Measurements from ENCODE around the gene OR11A1.

Gene OR11A1

DNA sequence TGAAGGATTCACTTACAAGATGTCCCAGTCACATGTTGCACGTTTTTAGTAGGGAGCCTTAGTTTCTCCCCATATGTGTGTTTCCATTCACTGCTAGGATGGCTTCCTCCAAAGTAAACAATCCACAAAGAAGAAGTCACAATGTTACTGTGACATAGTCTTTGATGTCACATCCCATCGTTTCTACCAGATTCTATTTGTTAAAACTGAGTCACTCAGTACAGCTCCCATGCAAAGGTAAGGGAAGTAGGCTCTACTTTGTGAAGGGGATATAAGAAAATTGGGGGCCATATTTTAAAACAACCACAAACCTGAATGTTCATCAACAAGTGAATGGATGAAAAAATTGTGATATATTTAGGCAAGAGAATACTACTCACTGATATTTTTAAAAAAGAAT is at the start of gene OR11A1, which contains the start of gene OR2H1:
TSS of gene OR11A1 (minus strand) at position 101 of the 400 bp plus-strand sequence. CDS start 29,430 bp downstream, outside the sequence.
TSS of gene OR2H1 (plus strand) at position 185 of the 400 bp plus-strand sequence. CDS start 4,615 bp downstream, outside the sequence.
- no peak for DNase-seq (ENCODE audit: low read depth, low spot score)

GRCh38 chr6:29506446-29507067 is 49.7 kb upstream of the OR11A1 start:
- DNase-seq (ENCODE audit: low read depth, low spot score): no peak

GRCh38 chr6:29505808-29506207 is 48.9 kb upstream of the OR11A1 start:
- DNase-seq (ENCODE audit: low read depth, low spot score): no peak

DNA sequence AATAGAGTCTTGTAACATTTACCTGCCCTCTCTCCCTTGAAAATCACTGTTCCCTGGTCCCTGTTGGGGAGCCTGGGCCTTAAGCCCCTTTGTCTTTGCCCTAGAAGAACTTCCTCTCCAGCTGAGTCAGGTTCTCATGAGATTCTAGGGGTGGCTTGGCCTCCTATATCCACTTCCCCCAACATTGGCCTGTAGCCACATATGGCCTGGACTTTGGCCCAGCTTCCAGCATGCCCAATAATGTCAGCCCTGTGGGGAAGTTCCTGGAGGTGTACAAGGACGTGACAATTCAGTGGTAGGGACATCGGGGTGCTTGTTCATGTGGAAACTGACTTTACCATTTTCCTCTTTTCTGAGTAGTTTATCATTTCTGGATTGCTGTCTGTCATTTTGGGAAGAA is 48.1 kb upstream of the OR11A1 start:
- no peak for DNase-seq (ENCODE audit: low read depth, low spot score)

DNA sequence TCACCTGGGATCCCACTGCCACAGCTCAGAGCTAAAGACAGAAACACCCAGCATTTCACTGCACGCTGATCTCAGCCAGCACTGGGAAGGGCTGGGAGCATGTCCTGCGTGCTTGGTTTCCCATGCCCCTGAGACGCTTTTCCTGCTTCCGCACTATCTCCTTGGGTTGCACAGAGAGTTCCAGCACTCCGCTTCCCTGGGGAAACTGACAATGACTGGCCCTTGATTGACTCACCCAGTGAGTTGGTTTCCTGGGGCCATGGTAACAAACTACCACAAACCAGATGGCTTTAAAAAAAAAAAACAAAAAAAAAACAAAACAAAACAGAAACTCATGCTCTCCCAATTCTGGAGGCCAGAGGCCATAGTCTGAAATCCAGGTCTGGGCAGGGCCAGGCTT is 45.7 kb upstream of the OR11A1 start:
- no peak for DNase-seq (ENCODE audit: low read depth, low spot score)

DNA sequence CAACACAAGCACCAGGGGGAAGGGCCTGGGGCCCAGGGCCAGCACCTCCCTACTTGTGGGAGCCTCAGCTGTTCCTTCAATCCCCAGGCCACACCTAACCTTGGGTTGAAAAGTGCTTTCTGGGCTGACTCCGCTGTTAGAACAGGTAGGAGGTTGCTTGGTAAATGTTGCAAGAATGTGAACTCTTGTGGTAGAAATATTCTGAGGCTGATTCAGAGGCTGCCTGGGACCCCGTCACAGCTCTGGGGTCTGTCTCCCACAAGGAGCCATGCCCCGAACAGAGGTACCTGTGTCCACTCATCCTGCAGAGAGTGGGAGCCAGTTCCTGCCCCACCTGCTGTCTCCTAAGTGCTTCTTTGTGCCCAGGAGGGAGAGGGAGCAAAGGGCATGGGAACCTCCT is 45.3 kb upstream of the OR11A1 start:
- DNase-seq (ENCODE audit: low read depth, low spot score): no peak

DNA sequence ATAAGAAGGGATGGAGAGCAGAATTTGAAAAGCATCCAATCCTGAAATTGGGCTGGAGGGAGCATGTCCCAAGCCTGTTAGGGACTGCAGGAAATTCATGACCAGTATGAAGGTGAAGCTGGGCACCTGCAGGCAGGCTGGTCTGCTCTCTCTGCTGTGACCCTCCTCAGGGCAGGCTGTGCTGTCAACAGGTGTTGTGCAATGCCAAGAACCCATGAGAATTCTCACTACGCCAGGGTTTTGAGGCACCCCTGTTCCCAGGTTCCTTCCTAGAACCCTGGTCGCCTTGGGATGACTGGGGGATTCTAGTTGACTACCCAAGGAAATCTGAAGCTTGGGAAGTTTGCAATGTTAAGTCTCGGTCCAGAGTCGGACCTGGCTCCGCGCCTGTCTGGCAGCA is 44.2 kb upstream of the OR11A1 start:
- no peak for DNase-seq (ENCODE audit: low read depth, low spot score)

DNA sequence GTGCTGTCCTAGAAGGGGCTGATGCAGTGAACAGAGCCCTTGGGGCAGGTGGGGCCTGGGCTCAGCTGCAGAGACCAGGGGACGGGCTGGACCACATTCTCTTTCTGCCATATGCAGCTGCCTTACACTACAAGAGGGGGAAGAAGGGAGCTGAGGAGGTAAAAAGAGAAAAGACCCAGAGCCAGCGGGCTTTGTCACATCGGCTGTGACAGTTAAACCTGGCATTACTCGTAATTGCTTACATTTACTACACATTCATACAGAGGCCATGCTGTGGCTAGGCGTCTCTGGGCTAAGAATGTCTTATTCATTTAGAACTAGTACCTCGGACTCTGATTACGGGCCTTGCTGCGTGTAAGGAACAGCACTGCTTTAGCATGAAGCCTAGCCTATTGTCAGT is 43.7 kb upstream of the OR11A1 start:
- no peak for DNase-seq (ENCODE audit: low read depth, low spot score)

DNA sequence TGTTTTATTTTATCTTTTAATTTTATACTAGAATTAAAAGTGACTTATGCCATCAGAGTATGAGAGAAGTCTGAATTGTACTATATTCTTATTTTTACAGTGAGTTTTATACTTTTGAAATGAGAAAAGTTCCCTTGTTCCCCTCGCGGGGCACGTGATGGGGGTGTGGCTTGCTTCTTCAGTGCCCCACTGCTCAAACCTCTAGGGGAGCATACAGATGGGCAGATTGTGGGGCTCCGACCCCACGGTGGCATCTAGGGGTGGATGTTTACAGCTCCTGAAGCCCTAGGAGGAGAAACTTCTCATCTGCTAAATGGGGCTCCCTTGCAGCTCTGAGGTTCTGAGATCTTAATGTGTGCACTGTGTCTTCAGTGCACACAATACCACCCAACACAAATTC is 42.8 kb upstream of the OR11A1 start:
- no peak for DNase-seq (ENCODE audit: low read depth, low spot score)

- no peak for DNase-seq (ENCODE audit: low read depth, low spot score)
Measured at GRCh38 chr6:29496961-29497360, 40.1 kb upstream of the OR11A1 start.

DNA sequence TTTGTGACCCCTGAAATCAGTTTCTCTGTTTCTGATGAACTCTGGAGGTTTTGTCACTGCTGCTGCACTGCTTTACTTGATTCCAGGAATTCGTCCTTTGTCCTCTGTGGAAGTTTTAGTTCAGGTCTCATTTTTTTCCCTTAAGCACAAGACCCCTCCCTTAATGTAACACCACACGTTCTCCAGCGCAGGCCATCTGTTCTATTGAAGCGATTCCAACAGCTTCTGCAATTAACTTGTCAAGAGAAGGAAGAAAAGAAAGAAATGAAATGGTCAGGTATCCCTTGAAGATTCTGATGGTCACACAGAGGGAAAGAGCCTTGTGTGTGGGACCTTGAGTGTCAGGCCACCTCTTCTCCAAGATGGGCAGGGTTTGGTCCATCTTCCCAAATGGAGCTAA is 38.7 kb upstream of the OR11A1 start:
- no peak for DNase-seq (ENCODE audit: low read depth, low spot score)

DNA sequence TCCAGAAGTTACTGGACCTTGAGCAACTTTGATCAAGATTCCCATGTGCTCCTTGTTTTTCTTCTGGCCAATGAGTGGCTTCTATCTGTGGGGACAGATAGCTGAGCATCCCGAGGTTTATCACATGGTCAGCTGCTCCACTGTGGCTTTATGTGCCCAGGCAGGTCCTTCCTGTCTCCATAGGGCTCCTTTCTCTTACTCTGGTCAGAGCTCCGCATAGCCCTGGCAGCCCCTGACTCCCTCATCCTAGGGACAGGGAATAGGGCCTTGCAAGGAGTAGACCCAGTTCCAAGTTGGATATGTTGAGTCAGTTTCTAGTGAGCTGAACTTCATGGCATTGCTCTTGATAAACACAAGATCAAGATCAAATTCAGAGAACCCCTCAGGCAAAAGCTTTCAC is 37.3 kb upstream of the OR11A1 start:
- no peak for DNase-seq (ENCODE audit: low read depth, low spot score)

- no peak for DNase-seq (ENCODE audit: low read depth, low spot score)
Measured at GRCh38 chr6:29493261-29493660, 36.4 kb upstream of the OR11A1 start.

- no peak for DNase-seq (ENCODE audit: low read depth, low spot score)
Measured at GRCh38 chr6:29491574-29491973, 34.7 kb upstream of the OR11A1 start.

DNA sequence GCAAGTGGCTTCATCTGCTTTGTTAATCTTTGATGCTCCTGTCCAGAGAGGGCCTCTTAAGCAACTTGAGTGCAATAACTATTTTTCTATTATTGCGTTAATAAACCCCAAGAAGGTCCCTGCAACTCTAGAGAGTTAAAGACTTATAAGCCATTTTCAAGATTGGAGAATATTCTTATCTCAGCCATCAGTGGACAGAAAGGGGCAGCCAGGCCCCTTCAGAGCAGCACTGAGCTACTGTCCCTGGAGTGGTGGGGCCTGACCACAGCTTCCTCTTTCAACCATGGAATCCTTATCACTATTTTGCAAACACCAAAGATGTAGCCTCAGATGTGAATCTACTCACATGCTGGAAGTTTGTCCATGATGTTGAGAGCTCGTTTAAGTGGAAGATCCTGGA is 33.7 kb upstream of the OR11A1 start:
- DNase-seq (ENCODE audit: low read depth, low spot score): no peak

DNA sequence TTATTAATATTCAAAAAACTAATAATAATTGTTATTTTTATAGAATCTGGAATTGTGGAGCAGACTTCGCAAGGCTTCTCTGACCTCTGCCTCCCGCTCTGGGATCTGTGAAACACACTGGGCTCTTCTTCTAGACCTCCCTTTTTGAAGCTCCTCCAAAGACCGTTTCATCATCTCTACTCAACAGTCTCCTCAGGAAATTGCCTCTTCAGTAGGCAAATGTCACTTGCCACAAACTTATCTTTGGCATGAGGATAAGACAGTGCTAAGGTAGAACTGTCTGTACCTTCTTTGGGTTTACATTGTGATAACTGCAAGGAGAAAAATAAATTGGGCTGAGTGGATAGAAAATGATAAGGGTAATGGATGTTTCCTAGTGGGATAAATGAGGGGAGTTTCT is 33.2 kb upstream of the OR11A1 start:
- DNase-seq (ENCODE audit: low read depth, low spot score): no peak

DNA sequence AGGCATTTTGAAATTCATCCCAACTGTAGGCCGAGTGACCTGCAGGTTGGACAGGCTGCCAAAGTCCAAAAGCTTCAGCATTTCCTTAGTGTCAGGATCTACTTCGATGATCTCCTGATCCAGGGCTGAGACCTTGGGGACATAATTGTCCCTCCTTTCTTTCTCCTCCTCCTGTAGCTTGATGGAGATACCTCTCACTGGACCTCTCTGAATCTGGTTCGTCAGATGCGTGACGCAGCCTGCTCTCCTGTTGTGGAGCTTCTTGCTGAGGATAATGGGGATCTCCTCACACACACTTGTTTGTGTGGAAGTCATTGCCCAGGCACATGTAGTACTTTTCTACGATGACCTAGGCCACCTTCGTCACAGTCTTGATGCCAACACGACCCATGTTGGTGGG is 32.4 kb upstream of the OR11A1 start:
- DNase-seq (ENCODE audit: low read depth, low spot score): no peak

GRCh38 chr6:29488874-29489273 is 32.0 kb upstream of the OR11A1 start:
- no peak for DNase-seq (ENCODE audit: low read depth, low spot score)

GRCh38 chr6:29487660-29488059 is 30.8 kb upstream of the OR11A1 start, which contains the start of gene MAS1L:
MAS1L (minus strand) TSS chr6:29487956; CDS start chr6:29487902, 54 bp downstream.
- no peak for DNase-seq (ENCODE audit: low read depth, low spot score)

DNA sequence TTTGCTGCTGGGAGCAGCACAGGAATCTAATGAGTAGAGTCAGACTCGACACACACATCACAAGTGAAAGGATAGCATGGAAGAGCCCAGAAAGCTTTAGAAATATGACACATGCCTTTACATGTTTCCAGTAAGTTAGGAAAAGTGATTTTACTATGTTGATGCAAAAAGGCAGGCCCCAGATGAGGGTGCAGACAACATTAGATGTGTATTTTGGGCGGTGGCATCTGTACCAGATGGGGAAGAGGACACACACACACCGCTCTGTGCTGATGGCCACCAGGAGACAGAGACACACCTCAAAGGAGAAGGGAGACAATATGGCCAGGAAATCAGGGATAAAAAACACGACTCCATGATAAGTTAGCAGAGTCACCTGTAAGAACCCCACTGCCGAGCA is 30.3 kb upstream of the OR11A1 start:
- DNase-seq (ENCODE audit: low read depth, low spot score): no peak

- DNase-seq (ENCODE audit: low read depth, low spot score): no peak
Measured at GRCh38 chr6:29486577-29486976, 29.7 kb upstream of the OR11A1 start.

GRCh38 chr6:29483735-29484134 is 26.9 kb upstream of the OR11A1 start:
- no peak for DNase-seq (ENCODE audit: low read depth, low spot score)

- DNase-seq (ENCODE audit: low read depth, low spot score): no peak
Measured at GRCh38 chr6:29483186-29483585, 26.3 kb upstream of the OR11A1 start.

GRCh38 chr6:29479560-29479959 is 22.7 kb upstream of the OR11A1 start:
- DNase-seq (ENCODE audit: low read depth, low spot score): no peak
